Stomach (tissue), 4 donors: ENCODE measurements around the gene TMEM37.

Source experiments
- POLR2A ChIP-seq, 4 donors: fragments of 450-650 bp; IDR thresholded peaks; one replicate each; pipeline ENCODE4 v1.6.1; 2016; ENCODE audit warnings: antibody characterized with exemption in 4 of 4, control low read depth in 2 of 4, mild to moderate bottlenecking in 1 of 4, moderate library complexity in 1 of 4
- TF ChIP-seq, protein P1 (sequence below), 7 experiments: fragments of 450-650 bp in 4 of 7; fragments of 200-600 bp in 3 of 7; sonication (generic) in 3 of 7; IDR thresholded peaks; one replicate each; pipeline ENCODE4 v1.5.1; 2016 to 2019; ENCODE audit warnings: antibody characterized with exemption in 7 of 7, control low read depth in 2 of 7, mild to moderate bottlenecking in 1 of 7

DNA sequence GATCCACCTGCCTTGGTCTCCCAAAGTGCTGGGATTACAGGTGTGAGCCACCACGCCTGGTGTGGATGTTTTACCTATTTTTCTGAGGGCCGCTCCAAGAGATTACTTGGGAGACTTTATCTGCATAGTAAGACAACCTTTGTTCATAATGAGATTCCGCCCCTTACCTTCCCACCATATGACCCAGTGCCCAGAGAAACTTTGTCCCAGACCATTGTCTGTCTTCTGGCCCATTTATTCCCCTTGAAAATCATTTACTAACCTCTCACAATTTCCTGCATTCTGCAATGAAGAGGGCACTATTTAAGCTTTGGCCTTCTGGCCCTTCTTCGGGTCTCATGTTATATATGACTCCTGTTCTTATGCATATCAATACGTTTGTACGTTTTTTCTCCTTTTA lies 13.7 kb upstream of the TMEM37 start:
- TF ChIP-seq, protein P1, sequence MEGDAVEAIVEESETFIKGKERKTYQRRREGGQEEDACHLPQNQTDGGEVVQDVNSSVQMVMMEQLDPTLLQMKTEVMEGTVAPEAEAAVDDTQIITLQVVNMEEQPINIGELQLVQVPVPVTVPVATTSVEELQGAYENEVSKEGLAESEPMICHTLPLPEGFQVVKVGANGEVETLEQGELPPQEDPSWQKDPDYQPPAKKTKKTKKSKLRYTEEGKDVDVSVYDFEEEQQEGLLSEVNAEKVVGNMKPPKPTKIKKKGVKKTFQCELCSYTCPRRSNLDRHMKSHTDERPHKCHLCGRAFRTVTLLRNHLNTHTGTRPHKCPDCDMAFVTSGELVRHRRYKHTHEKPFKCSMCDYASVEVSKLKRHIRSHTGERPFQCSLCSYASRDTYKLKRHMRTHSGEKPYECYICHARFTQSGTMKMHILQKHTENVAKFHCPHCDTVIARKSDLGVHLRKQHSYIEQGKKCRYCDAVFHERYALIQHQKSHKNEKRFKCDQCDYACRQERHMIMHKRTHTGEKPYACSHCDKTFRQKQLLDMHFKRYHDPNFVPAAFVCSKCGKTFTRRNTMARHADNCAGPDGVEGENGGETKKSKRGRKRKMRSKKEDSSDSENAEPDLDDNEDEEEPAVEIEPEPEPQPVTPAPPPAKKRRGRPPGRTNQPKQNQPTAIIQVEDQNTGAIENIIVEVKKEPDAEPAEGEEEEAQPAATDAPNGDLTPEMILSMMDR (IDR thresholded peaks at IDR 0.05) = no peak
- TF ChIP-seq POLR2A (IDR thresholded peaks at IDR 0.05) = no peak
